Parathyroid adenoma (tissue), 2 donors: Measurements from ENCODE around the gene MDFI.
A peak's percentile ranks its signal among the peaks of the same experiment; 100 is the strongest.

ENCODE experiments used
- H2AFZ ChIP-seq: fragments of 300-600 bp; sonication (generic); one replicate; pipeline ENCODE4 v1.7.0; 2017; ENCODE audit warnings: antibody characterized with exemption, mild to moderate bottlenecking
- H3K27ac ChIP-seq: fragments of 300-600 bp; sonication (generic); one replicate; pipeline ENCODE4 v1.7.0; 2017
- H3K27me3 ChIP-seq: fragments of 300-600 bp; sonication (generic); one replicate; pipeline ENCODE4 v1.7.0; 2017; ENCODE audit warnings: low read length; ENCODE audit not compliant: control insufficient read depth, insufficient read depth
- H3K36me3 ChIP-seq: fragments of 300-600 bp; sonication (generic); one replicate; pipeline ENCODE4 v1.7.0; 2017; ENCODE audit warnings: low read length; ENCODE audit not compliant: control insufficient read depth, insufficient read depth
- H3K4me1 ChIP-seq: fragments of 300-600 bp; sonication (generic); one replicate; pipeline ENCODE4 v1.7.0; 2017; ENCODE audit warnings: control low read depth
- H3K4me2 ChIP-seq: fragments of 300-600 bp; sonication (generic); one replicate; pipeline ENCODE4 v1.7.0; 2017; ENCODE audit warnings: low read length
- H3K4me3 ChIP-seq: fragments of 300-600 bp; sonication (generic); one replicate; pipeline ENCODE4 v1.7.0; 2017; ENCODE audit warnings: low read depth, low read length
- H3K79me2 ChIP-seq: fragments of 300-600 bp; sonication (generic); one replicate; pipeline ENCODE4 v1.7.0; 2017; ENCODE audit warnings: control low read depth
- H3K9ac ChIP-seq: fragments of 300-600 bp; sonication (generic); one replicate; pipeline ENCODE4 v1.7.0; 2017; ENCODE audit warnings: mild to moderate bottlenecking
- H3K9me3 ChIP-seq: fragments of 300-600 bp; sonication (generic); one replicate; pipeline ENCODE4 v1.7.0; 2017; ENCODE audit warnings: low read length; ENCODE audit not compliant: control insufficient read depth
- CTCF ChIP-seq: fragments of 300-600 bp; sonication (generic); IDR thresholded peaks from one replicate; pipeline ENCODE4 v1.7.0; 2017; ENCODE audit warnings: antibody characterized with exemption, mild to moderate bottlenecking
- donor health status: primary hyperparathyroidism.

Gene MDFI

GRCh38 chr6:41682497-41683272, 44.4 kb downstream of the MDFI start:
- Histone ChIP-seq H3K4me1 (peaks cover 14% of the 10 kb centered on the region), H3K27ac (peak overlapping the region; percentile 2), H3K9me3 (no peaks in the 10 kb centered on the region), H3K4me3 (no peak overlapping the region), H3K36me3 (no peaks in the 10 kb centered on the region), H3K79me2 (no peaks in the 10 kb centered on the region), H3K4me2 (peak overlapping the region; percentile 14), H3K9ac (no peak overlapping the region), H3K27me3 (no peaks in the 10 kb centered on the region), H2AFZ (peak overlapping the region; percentile 76)
- TF ChIP-seq CTCF: no peak

DNA sequence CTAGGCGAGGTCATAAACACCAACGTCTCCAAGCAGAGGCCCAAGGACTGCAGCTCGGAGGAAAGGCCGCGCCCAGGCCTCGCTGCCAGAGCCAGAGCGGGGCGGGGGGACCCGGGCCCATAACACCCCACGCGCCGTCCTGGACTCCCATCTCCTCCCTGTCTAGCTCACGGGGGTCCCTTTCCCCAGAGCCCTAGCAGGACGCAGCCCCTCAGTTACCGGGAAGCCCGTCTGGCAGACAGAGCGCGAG, 44.9 kb downstream of the MDFI start:
- no peak overlapping the region for H3K4me3 ChIP-seq
- H3K36me3 ChIP-seq: no peaks in the 10 kb centered on the region
- H3K9ac ChIP-seq: no peak overlapping the region
- no peak overlapping the region for H3K4me2 ChIP-seq
- no peaks in the 10 kb centered on the region for H3K9me3 ChIP-seq
- H3K79me2 ChIP-seq: no peaks in the 10 kb centered on the region
- no peaks in the 10 kb centered on the region for H3K27me3 ChIP-seq
- TF ChIP-seq CTCF: no peak
- H2AFZ ChIP-seq: peak overlapping the region; percentile 76
- H3K27ac ChIP-seq: peak overlapping the region; percentile 2
- peaks cover 14% of the 10 kb centered on the region for H3K4me1 ChIP-seq

DNA sequence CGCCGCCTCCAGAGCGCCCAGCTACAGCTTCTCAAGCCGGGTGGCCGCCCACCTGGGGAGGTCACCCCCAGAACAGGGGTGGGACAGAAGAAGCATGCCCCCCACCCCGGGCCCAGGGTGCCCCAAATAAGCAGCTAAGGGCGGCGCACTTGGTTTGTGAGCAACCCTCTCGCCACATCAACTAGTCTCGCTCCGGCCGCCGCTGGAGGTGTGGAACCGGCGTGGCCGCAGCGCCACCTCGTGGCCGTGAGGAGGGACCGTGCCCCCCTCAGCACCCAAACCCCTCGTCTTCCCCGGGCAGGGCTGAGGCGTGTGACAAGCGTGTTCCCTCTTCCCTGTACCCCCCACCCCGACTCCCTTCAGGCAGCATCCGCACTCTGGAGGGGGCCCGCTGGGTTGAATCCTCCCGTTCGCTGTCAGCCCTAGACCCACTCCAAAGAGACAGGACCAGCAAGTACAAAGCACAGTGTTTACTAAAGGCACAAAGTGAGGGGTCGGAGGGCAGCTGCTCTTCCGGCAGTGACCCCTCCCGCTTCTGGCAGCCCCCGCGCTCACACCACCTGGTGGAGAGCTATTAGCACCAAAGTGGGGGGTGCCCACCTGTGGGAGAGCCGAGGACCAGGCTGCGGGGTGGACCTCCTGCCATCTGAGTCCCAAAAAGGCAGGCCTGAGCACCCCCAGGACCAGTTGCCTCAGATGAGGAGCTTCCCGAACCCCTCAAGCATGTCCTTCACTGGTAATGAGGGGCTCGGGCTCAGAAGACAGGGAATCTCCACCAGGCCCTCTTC, 45.4 kb downstream of the MDFI start:
- H3K79me2 ChIP-seq: no peaks in the 10 kb centered on the region
- no peak overlapping the region for H3K27ac ChIP-seq
- TF ChIP-seq CTCF: peak; percentile 63
- H3K9ac ChIP-seq: no peak overlapping the region
- H3K9me3 ChIP-seq: no peaks in the 10 kb centered on the region
- no peak overlapping the region for H3K4me3 ChIP-seq
- H3K4me2 ChIP-seq: no peak overlapping the region
- peaks cover 14% of the 10 kb centered on the region for H3K4me1 ChIP-seq
- no peaks in the 10 kb centered on the region for H3K36me3 ChIP-seq
- H2AFZ ChIP-seq: peak overlapping the region; percentile 76
- no peaks in the 10 kb centered on the region for H3K27me3 ChIP-seq

- Histone ChIP-seq H3K4me1 (peaks cover 14% of the 10 kb centered on the region), H3K4me3 (no peak overlapping the region), H2AFZ (no peak overlapping the region), H3K9me3 (no peaks in the 10 kb centered on the region), H3K9ac (no peak overlapping the region), H3K27me3 (no peaks in the 10 kb centered on the region), H3K79me2 (no peaks in the 10 kb centered on the region), H3K27ac (no peak overlapping the region), H3K36me3 (no peaks in the 10 kb centered on the region), H3K4me2 (no peak overlapping the region)
- no peak for TF ChIP-seq CTCF
Observed at GRCh38 chr6:41684311-41685180, 46.3 kb downstream of the MDFI start.
